Peyer's patch (tissue), 4 donors: ENCODE data around the gene LRRC75A.

Experiments used
- CTCF ChIP-seq, 6 experiments: fragments of 450-650 bp in 4 of 6; fragments of 200-600 bp in 2 of 6; sonication (generic) in 1 of 6; IDR thresholded peaks; one replicate each; pipeline ENCODE4 v1.5.1; 2017 to 2019; ENCODE audit warnings: antibody characterized with exemption in 6 of 6, mild to moderate bottlenecking in 3 of 6, moderate library complexity in 1 of 6
- POLR2A ChIP-seq, 2 donors: fragments of 450-650 bp; IDR thresholded peaks; one replicate each; pipeline ENCODE4 v1.5.1; 2017; ENCODE audit warnings: antibody characterized with exemption in 2 of 2, mild to moderate bottlenecking in 2 of 2, moderate library complexity in 2 of 2

DNA sequence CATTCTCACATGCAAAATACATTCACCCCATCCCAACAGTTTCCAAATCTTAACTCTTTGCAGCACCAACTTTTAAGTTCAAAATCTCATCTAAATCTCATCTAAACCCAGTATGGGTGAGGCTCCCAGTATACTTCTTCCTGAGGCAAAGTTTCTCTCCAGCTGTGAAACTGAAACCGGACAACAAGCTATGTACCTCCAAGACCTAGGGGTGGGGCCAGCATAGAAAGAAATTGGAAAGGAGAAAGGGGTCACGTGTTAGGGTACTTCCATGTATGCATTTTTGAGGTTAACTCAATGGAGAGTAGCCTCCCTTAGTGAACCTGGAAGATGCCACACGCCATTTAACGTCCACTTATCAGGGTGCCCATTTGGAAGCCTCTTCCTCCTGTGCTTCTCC lies 23.9 kb upstream of the LRRC75A start:
- no peak for TF ChIP-seq CTCF (IDR thresholded peaks at IDR 0.05)
- TF ChIP-seq POLR2A (IDR thresholded peaks at IDR 0.05) = no peak
